ENCODE results near the gene MEFV. TPM values are rescaled to one million over a fixed set of nuclear protein-coding genes. Genes with fewer than 3 reads are reported as not detected.
"Not testable (repeated sequence)": the region's sequence is repeated elsewhere in the genome, so short reads cannot be mapped to it uniquely, and the experiment has no call there.

Gene MEFV
- total RNA-seq, 1 donor from 2014 or later, result not detected

- H3K36me3 Mint-ChIP-seq, result no peaks in the 10 kb centered on the region
- peaks cover 1% of the 10 kb centered on the region for H3K27me3 Mint-ChIP-seq (ENCODE audit: low read depth)
- H3K4me3 Mint-ChIP-seq, result no peak overlapping the region
- DNase-seq (ENCODE audit: low spot score in 2 of 2, unreplicated experiment in 2 of 2), result no peak
- H3K27ac Mint-ChIP-seq, result no peak overlapping the region
- no peaks in the 10 kb centered on the region for H3K4me1 Mint-ChIP-seq
- no peak for TF ChIP-seq CTCF (IDR thresholded peaks at IDR 0.05; ENCODE audit: unreplicated experiment)
- peaks cover 38% of the 10 kb centered on the region for H3K9me3 Mint-ChIP-seq
These were observed 41.4 kb downstream of the MEFV start for GRCh38 chr16:3214904-3215600.

GRCh38 chr16:3212567-3212966 is 43.9 kb downstream of the MEFV start:
- Mint-ChIP-seq H3K27ac (no peak overlapping the region), H3K36me3 (no peaks in the 10 kb centered on the region), H3K4me3 (no peak overlapping the region), H3K27me3 (ENCODE audit: low read depth) (peaks cover 1% of the 10 kb centered on the region), H3K4me1 (no peaks in the 10 kb centered on the region), H3K9me3 (peaks cover 38% of the 10 kb centered on the region)
- no peak for TF ChIP-seq CTCF (IDR thresholded peaks at IDR 0.05; ENCODE audit: unreplicated experiment)
- no peak for DNase-seq (ENCODE audit: low spot score in 2 of 2, unreplicated experiment in 2 of 2)

GRCh38 chr16:3212006-3212405 is 44.4 kb downstream of the MEFV start:
- Mint-ChIP-seq H3K36me3 (no peaks in the 10 kb centered on the region), H3K27ac (no peak overlapping the region), H3K4me3 (no peak overlapping the region), H3K4me1 (no peaks in the 10 kb centered on the region), H3K9me3 (peaks cover 41% of the 10 kb centered on the region), H3K27me3 (ENCODE audit: low read depth) (peaks cover 1% of the 10 kb centered on the region)
- DNase-seq (ENCODE audit: low spot score in 2 of 2, unreplicated experiment in 2 of 2), result no peak
- TF ChIP-seq CTCF (IDR thresholded peaks at IDR 0.05; ENCODE audit: unreplicated experiment), result no peak

- Mint-ChIP-seq H3K4me3 (no peak overlapping the region), H3K9me3 (peaks cover 43% of the 10 kb centered on the region), H3K27ac (no peak overlapping the region), H3K27me3 (ENCODE audit: low read depth) (peaks cover 1% of the 10 kb centered on the region), H3K36me3 (no peaks in the 10 kb centered on the region), H3K4me1 (no peaks in the 10 kb centered on the region)
- no peak for TF ChIP-seq CTCF (IDR thresholded peaks at IDR 0.05; ENCODE audit: unreplicated experiment)
- no peak for DNase-seq (ENCODE audit: low spot score in 2 of 2, unreplicated experiment in 2 of 2)
These were observed 49.1 kb downstream of the MEFV start for GRCh38 chr16:3207086-3207953.

- H3K4me3 Mint-ChIP-seq; H3K4me1 Mint-ChIP-seq; DNase-seq (ENCODE audit: low spot score in 2 of 2, unreplicated experiment in 2 of 2); H3K27ac Mint-ChIP-seq; H3K36me3 Mint-ChIP-seq: not testable (repeated sequence)
- peaks cover 41% of the 10 kb centered on the region for H3K9me3 Mint-ChIP-seq
- peaks cover 12% of the 10 kb centered on the region for H3K27me3 Mint-ChIP-seq (ENCODE audit: low read depth)
These were observed 50.5 kb downstream of the MEFV start for GRCh38 chr16:3205939-3206338.

GRCh38 chr16:3202903-3203539 is 53.4 kb downstream of the MEFV start:
- peaks cover 31% of the 10 kb centered on the region for H3K9me3 Mint-ChIP-seq
- DNase-seq (ENCODE audit: low spot score in 2 of 2, unreplicated experiment in 2 of 2), result no peak
- no peaks in the 10 kb centered on the region for H3K4me1 Mint-ChIP-seq
- H3K27me3 Mint-ChIP-seq (ENCODE audit: low read depth), result peaks cover 38% of the 10 kb centered on the region
- TF ChIP-seq CTCF (IDR thresholded peaks at IDR 0.05; ENCODE audit: unreplicated experiment), result no peak
- no peaks in the 10 kb centered on the region for H3K36me3 Mint-ChIP-seq
- H3K27ac Mint-ChIP-seq, result no peak overlapping the region
- H3K4me3 Mint-ChIP-seq, result no peak overlapping the region

Measured in mesothelial cell of epicardium (in vitro differentiated cells).